ENCODE data around the gene STC2. TPM values are rescaled to one million over a fixed set of nuclear protein-coding genes. Genes with fewer than 3 reads are reported as not detected.

Gene STC2
- polyA plus RNA-seq, 3 donors = not detected

DNA sequence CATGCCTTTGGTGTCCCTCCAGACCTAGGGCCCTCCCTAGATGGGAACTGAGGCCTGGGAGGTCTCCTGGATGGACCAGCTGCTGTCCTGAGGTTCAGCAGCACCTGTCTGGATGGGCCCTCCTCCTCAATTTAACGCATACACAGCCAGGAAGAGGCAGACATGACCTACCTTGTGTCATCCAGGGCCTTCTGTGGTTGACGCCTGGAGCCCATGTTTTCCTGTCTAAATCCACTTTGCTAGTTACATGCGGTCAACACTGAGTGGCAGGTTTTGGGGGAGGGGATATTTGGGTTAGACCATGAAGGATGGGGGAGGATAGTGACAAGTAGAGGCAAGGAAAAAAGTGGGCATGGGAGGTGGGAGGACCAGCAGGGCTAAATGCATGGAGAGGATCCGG lies 3.1 kb upstream of the STC2 start:
- no peak overlapping the region for H3K4me2 ChIP-seq (replicated peaks; ENCODE audit: extremely low read depth, low read length, poor library complexity, severe bottlenecking)
- intact Hi-C loops (cut with micrococcal nuclease) = no loop called here
- no peak overlapping the region for H3K4me3 ChIP-seq (replicated peaks in 1 of 3; ENCODE audit: low read depth in 2 of 3, low read length in 3 of 3)
- 98% methylated on average over 4 of the region's 4 CpGs for WGBS (ENCODE audit: insufficient coverage)
- peak overlapping the region in 1 of 7 donors; percentile 26 for H3K27ac Mint-ChIP-seq
- TF ChIP-seq, protein P1, sequence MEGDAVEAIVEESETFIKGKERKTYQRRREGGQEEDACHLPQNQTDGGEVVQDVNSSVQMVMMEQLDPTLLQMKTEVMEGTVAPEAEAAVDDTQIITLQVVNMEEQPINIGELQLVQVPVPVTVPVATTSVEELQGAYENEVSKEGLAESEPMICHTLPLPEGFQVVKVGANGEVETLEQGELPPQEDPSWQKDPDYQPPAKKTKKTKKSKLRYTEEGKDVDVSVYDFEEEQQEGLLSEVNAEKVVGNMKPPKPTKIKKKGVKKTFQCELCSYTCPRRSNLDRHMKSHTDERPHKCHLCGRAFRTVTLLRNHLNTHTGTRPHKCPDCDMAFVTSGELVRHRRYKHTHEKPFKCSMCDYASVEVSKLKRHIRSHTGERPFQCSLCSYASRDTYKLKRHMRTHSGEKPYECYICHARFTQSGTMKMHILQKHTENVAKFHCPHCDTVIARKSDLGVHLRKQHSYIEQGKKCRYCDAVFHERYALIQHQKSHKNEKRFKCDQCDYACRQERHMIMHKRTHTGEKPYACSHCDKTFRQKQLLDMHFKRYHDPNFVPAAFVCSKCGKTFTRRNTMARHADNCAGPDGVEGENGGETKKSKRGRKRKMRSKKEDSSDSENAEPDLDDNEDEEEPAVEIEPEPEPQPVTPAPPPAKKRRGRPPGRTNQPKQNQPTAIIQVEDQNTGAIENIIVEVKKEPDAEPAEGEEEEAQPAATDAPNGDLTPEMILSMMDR (IDR thresholded peaks at IDR 0.05) = no peak
- no peak overlapping the region for H2AFZ ChIP-seq (ENCODE audit: insufficient read depth, low read depth, low read length, poor library complexity, severe bottlenecking)
- H3K27me3 Mint-ChIP-seq (ENCODE audit: low read depth in 3 of 3) = peaks cover 67 to 76% (median 72%) of the 10 kb centered on the region in 3 donors
- H3K4me3 Mint-ChIP-seq = peak overlapping the region in 1 of 2 donors; percentile 71
- no peaks in the 10 kb centered on the region for H4K20me1 ChIP-seq (ENCODE audit: insufficient read depth, low read length)
- H3K9me3 ChIP-seq (replicated peaks in 1 of 2; ENCODE audit: control insufficient read depth in 1 of 2, insufficient read depth in 1 of 2, low read length in 2 of 2) = peaks cover 10 to 13% of the 10 kb centered on the region in 2 donors
- no peaks in the 10 kb centered on the region for H3K79me2 ChIP-seq (ENCODE audit: insufficient read depth, low read length)
- no peaks in the 10 kb centered on the region for H3K36me3 ChIP-seq (replicated peaks in 1 of 2; ENCODE audit: control insufficient read depth in 1 of 2, insufficient read depth in 2 of 2, low read length in 2 of 2)
- DNase-seq = no peak
- H3K36me3 Mint-ChIP-seq = peaks cover 0 to 1% of the 10 kb centered on the region in 2 donors
- peaks cover 24% of the 10 kb centered on the region for H3K4me1 Mint-ChIP-seq
- H3K9ac ChIP-seq (ENCODE audit: insufficient read depth, low read length, poor library complexity, severe bottlenecking) = no peak overlapping the region
- H3K27me3 ChIP-seq (ENCODE audit: control insufficient read depth in 2 of 2, insufficient read depth in 2 of 2, low read length in 2 of 2) = peaks cover 46 to 73% of the 10 kb centered on the region in 2 donors
- peaks cover 0 to 18% (median 9%) of the 10 kb centered on the region in 7 donors for H3K9me3 Mint-ChIP-seq
- H3K4me1 ChIP-seq (ENCODE audit: control insufficient read depth in 1 of 2, insufficient read depth in 2 of 2, low read length in 2 of 2) = peaks cover 12 to 20% of the 10 kb centered on the region in 2 donors
- H3K27ac ChIP-seq (ENCODE audit: low read depth in 1 of 2, low read length in 2 of 2) = no peak overlapping the region

DNA sequence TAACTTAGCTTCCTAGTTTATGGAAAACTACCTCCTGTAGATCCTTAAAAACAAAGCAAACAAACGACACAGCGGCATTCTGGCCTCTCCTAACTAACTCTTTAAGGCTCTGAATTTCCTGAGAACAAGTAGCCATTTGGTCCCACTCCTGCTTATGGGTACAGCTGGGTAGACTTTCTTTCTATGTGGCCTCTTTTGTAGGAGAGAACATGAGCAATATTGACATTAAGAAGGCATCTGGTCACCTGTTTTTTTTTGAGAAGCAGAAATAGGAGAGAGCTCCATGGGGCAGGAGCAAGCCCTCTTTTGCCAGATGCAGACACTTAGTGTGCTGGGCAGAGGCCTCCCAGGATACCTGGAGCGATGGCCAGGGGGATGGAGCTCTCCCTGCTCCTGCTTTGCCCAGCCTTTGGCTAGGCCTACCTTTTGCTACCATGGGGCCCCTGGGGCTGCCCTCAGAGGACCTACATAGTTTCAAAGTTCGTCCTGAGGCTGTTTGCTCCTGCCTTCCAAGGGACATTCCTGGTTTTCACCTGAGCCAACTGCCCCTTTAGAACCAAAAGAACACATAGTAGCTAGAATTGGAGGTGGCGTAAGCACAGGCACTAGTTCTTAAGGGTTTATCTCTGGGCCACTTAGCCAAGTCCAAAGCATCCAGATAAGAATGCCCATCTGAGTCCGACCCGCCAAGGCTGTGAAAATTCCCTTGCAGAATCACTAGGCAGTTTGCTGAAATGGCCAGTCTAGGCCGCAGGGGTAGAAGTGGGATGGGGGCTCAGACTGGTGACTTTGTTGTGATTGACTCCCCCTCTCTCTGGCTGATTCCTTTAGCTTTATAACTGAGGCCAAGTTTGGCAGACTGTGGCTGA lies 2.4 kb upstream of the STC2 start:
- peaks cover 70 to 78% (median 73%) of the 10 kb centered on the region in 3 donors for H3K27me3 Mint-ChIP-seq (ENCODE audit: low read depth in 3 of 3)
- DNase-seq = no peak
- H3K9me3 Mint-ChIP-seq = peaks cover 0 to 18% (median 11%) of the 10 kb centered on the region in 7 donors
- peaks cover 53 to 76% of the 10 kb centered on the region in 2 donors for H3K27me3 ChIP-seq (ENCODE audit: control insufficient read depth in 2 of 2, insufficient read depth in 2 of 2, low read length in 2 of 2)
- H3K4me1 Mint-ChIP-seq = peaks cover 24% of the 10 kb centered on the region
- H3K9me3 ChIP-seq (replicated peaks in 1 of 2; ENCODE audit: control insufficient read depth in 1 of 2, insufficient read depth in 1 of 2, low read length in 2 of 2) = peaks cover 10 to 13% of the 10 kb centered on the region in 2 donors
- H4K20me1 ChIP-seq (ENCODE audit: insufficient read depth, low read length) = no peaks in the 10 kb centered on the region
- WGBS (ENCODE audit: insufficient coverage) = 100% methylated on average over 3 of the region's 8 CpGs
- no peak overlapping the region for H3K9ac ChIP-seq (ENCODE audit: insufficient read depth, low read length, poor library complexity, severe bottlenecking)
- peak overlapping the region in 1 of 2 donors; percentile 71 for H3K4me3 Mint-ChIP-seq
- intact Hi-C loops (cut with micrococcal nuclease) = no loop called here
- no peak overlapping the region for H3K27ac ChIP-seq (ENCODE audit: low read depth in 1 of 2, low read length in 2 of 2)
- H3K4me3 ChIP-seq (replicated peaks in 1 of 3; ENCODE audit: low read depth in 2 of 3, low read length in 3 of 3) = no peak overlapping the region
- no peaks in the 10 kb centered on the region for H3K36me3 ChIP-seq (replicated peaks in 1 of 2; ENCODE audit: control insufficient read depth in 1 of 2, insufficient read depth in 2 of 2, low read length in 2 of 2)
- H3K27ac Mint-ChIP-seq = no peak overlapping the region
- TF ChIP-seq, protein P1 (IDR thresholded peaks at IDR 0.05) = no peak
- H3K4me1 ChIP-seq (ENCODE audit: control insufficient read depth in 1 of 2, insufficient read depth in 2 of 2, low read length in 2 of 2) = peaks cover 12 to 20% of the 10 kb centered on the region in 2 donors
- H3K4me2 ChIP-seq (replicated peaks; ENCODE audit: extremely low read depth, low read length, poor library complexity, severe bottlenecking) = no peak overlapping the region
- H3K36me3 Mint-ChIP-seq = peaks cover 0 to 1% of the 10 kb centered on the region in 2 donors
- no peak overlapping the region for H2AFZ ChIP-seq (ENCODE audit: insufficient read depth, low read depth, low read length, poor library complexity, severe bottlenecking)
- H3K79me2 ChIP-seq (ENCODE audit: insufficient read depth, low read length) = no peaks in the 10 kb centered on the region
